ENCODE data around the gene SRM.
"Not testable (repeated sequence)": the region's sequence is repeated elsewhere in the genome, so short reads cannot be mapped to it uniquely, and the experiment has no call there.

The SRM gene

GRCh38 chr1:11044086-11044848 lies 15.6 kb downstream of the SRM start:
- DNase-seq, result no peak

GRCh38 chr1:11042995-11043874 lies 16.6 kb downstream of the SRM start:
- DNase-seq, result no peak

GRCh38 chr1:11042065-11042464 lies 17.8 kb downstream of the SRM start:
- DNase-seq, result no peak

GRCh38 chr1:11041048-11041447 lies 18.8 kb downstream of the SRM start:
- no peak for DNase-seq

GRCh38 chr1:11040105-11040429 lies 19.8 kb downstream of the SRM start:
- DNase-seq, result not testable (repeated sequence)

GRCh38 chr1:11039351-11040104 lies 20.3 kb downstream of the SRM start:
- no peak for DNase-seq

- peak; percentile 66 for DNase-seq
Observed at GRCh38 chr1:11037740-11038182, 22.1 kb downstream of the SRM start.

GRCh38 chr1:11037019-11037739 lies 22.6 kb downstream of the SRM start:
- DNase-seq, result not testable (repeated sequence)

GRCh38 chr1:11031624-11032262 lies 28.1 kb downstream of the SRM start:
- no peak for DNase-seq

- DNase-seq, result no peak
Observed at GRCh38 chr1:11030865-11031264, 29.0 kb downstream of the SRM start.

GRCh38 chr1:11028018-11028417 lies 31.8 kb downstream of the SRM start:
- no peak for DNase-seq

- no peak for DNase-seq
Observed at GRCh38 chr1:11027316-11027715, 32.5 kb downstream of the SRM start.

- DNase-seq, result no peak
Observed at GRCh38 chr1:11026903-11027302, 32.9 kb downstream of the SRM start.

- DNase-seq, result no peak
Observed at GRCh38 chr1:11026052-11026451, 33.8 kb downstream of the SRM start.

- DNase-seq, result no peak
Observed at GRCh38 chr1:11025618-11026017, 34.2 kb downstream of the SRM start.

GRCh38 chr1:11024874-11025203 lies 35.0 kb downstream of the SRM start:
- no peak for DNase-seq

GRCh38 chr1:11024154-11024873 lies 35.5 kb downstream of the SRM start:
- no peak for DNase-seq

- DNase-seq, result no peak
Observed at GRCh38 chr1:11023201-11023600, 36.6 kb downstream of the SRM start.

- no peak for DNase-seq
Observed at GRCh38 chr1:11019971-11020370, 39.8 kb downstream of the SRM start.

- DNase-seq, result not testable (repeated sequence)
Observed at GRCh38 chr1:11019358-11019757, 40.5 kb downstream of the SRM start.

- DNase-seq, result no peak
Observed at GRCh38 chr1:11013160-11013531, 46.7 kb downstream of the SRM start.
